ENCODE measurements around the gene MAPK8IP1.

Gene MAPK8IP1

GRCh38 chr11:45917286-45917622 lies 31.8 kb downstream of the MAPK8IP1 start:
- DNase-seq (ENCODE audit: low read depth) = no peak
- TF ChIP-seq CTCF (conservative IDR thresholded peaks at IDR 0.05; ENCODE audit: control insufficient read depth, insufficient read depth, low read depth, low read length) = no peak
- H3K4me3 ChIP-seq (ENCODE audit: control insufficient read depth, low read depth, low read length) = peak overlapping the region; percentile 65

- peak; percentile 100 for DNase-seq (ENCODE audit: low read depth)
- TF ChIP-seq CTCF (conservative IDR thresholded peaks at IDR 0.05; ENCODE audit: control insufficient read depth, insufficient read depth, low read depth, low read length) = no peak
Measured at GRCh38 chr11:45917623-45918330, 32.3 kb downstream of the MAPK8IP1 start, which contains the start of gene PEX16. TSS of gene PEX16 (minus strand) at chr11:45917877. CDS start at chr11:45917811, 66 bp downstream.

GRCh38 chr11:45918331-45918941 lies 33.0 kb downstream of the MAPK8IP1 start:
- H3K4me3 ChIP-seq (ENCODE audit: control insufficient read depth, low read depth, low read length) = peak overlapping the region; percentile 65
- TF ChIP-seq CTCF (conservative IDR thresholded peaks at IDR 0.05; ENCODE audit: control insufficient read depth, insufficient read depth, low read depth, low read length) = no peak
- DNase-seq (ENCODE audit: low read depth) = peak; percentile 57

More at GRCh38 chr11:45917623-45918330, 32.3 kb downstream of the MAPK8IP1 start, which contains the start of gene PEX16:
- H3K4me3 ChIP-seq (ENCODE audit: control insufficient read depth, low read depth, low read length) = peak within 1 kb of the TSS; percentile 65

GRCh38 chr11:45918962-45919675 lies 33.7 kb downstream of the MAPK8IP1 start:
- TF ChIP-seq CTCF (conservative IDR thresholded peaks at IDR 0.05; ENCODE audit: control insufficient read depth, insufficient read depth, low read depth, low read length) = no peak

GRCh38 chr11:45919806-45920530 lies 34.5 kb downstream of the MAPK8IP1 start:
- no peak for TF ChIP-seq CTCF (conservative IDR thresholded peaks at IDR 0.05; ENCODE audit: control insufficient read depth, insufficient read depth, low read depth, low read length)
- no peak overlapping the region for H3K4me3 ChIP-seq (ENCODE audit: control insufficient read depth, low read depth, low read length)
- DNase-seq (ENCODE audit: low read depth) = no peak

More at GRCh38 chr11:45918962-45919675, 33.7 kb downstream of the MAPK8IP1 start:
- no peak overlapping the region for H3K4me3 ChIP-seq (ENCODE audit: control insufficient read depth, low read depth, low read length)
- no peak for DNase-seq (ENCODE audit: low read depth)

Measured in fibroblast of mammary gland (primary cell).